Natural killer cell treated with Interleukin-12 subunit alpha and Interleukin-12 subunit beta and Interleukin-15 and Interleukin-18, amount 100 ng/mL, for 72 hours (primary cell): ENCODE results near the gene PDE1C. TPM values are rescaled to one million over a fixed set of nuclear protein-coding genes. Genes with fewer than 3 reads are reported as not detected.

Experiments used
- ATAC-seq, 2 donors: fragments of 150-1000 bp; cut with Tn5 transposase in 1 of 2; sonication (Bioruptor Pico), chemical (Tn5 transposase) in 1 of 2; 2 replicates each; pipeline ENCODE4 v1.10.0; 2021
- DNase-seq: peaks from one replicate; pipeline ENCODE4 v3.0.0; 2022; ENCODE audit warnings: low spot score
- H3K27ac Mint-ChIP-seq, 2 donors: 1 replicate in 1 of 2; 2 replicates in 1 of 2; pipeline ENCODE4 v1.8.0; 2022; ENCODE audit warnings: mixed read lengths in 2 of 2, mild to moderate bottlenecking in 1 of 2, moderate library complexity in 1 of 2
- H3K27me3 Mint-ChIP-seq, 2 donors: 1 replicate in 1 of 2; 2 replicates in 1 of 2; pipeline ENCODE4 v1.8.0; 2022; ENCODE audit warnings: mixed read lengths in 2 of 2
- H3K36me3 Mint-ChIP-seq: one replicate; pipeline ENCODE4 v1.8.0; 2022; ENCODE audit warnings: mixed read lengths
- H3K4me1 Mint-ChIP-seq, 2 donors: 1 replicate in 1 of 2; 2 replicates in 1 of 2; pipeline ENCODE4 v1.8.0; 2022; ENCODE audit warnings: low read depth in 2 of 2, mixed read lengths in 2 of 2, mild to moderate bottlenecking in 1 of 2
- H3K4me3 Mint-ChIP-seq: one replicate; pipeline ENCODE4 v1.8.0; 2022; ENCODE audit warnings: mixed read lengths
- H3K9me3 Mint-ChIP-seq: 2 replicates; pipeline ENCODE4 v1.8.0; 2022; ENCODE audit warnings: mixed read lengths
- total RNA-seq, 2 donors: library from RNA; stranded (reverse); gene quantifications; one replicate each; pipeline ENCODE4 v1.2.3, GENCODE V29; 2022

PDE1C gene
- total RNA-seq, 2 donors from 2014 or later, result 0.12 to 0.39 TPM

DNA sequence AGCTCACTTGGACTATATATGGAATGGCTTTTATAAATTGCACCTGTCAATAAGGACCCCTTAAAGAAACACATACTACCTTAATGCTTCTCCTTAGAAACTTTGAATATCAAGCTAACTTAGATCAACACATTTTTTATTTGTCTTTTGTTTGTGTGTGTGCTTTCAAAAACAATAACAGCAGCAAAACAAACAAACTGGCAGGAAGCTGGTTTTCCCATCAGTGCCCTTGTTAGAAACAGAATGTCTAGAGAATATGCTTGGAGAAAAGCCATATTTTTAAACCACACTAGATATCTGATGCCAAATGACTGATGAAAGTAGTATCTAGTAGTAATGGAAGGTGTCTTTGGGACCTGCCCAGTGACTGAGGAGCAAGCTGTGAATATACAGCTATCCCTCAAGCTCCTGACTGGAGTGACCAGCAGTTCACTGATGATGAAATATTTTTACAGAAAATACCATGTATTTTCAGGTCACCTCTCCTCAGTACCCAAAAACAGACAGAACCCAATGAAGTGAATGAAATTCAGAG lies 1.0 kb downstream of the PDE1C start:
- Mint-ChIP-seq H3K4me3 (no peak overlapping the region), H3K27ac (no peak overlapping the region), H3K4me1 (no peaks in the 10 kb centered on the region), H3K9me3 (no peaks in the 10 kb centered on the region), H3K27me3 (peaks cover 14 to 34% of the 10 kb centered on the region in 2 donors), H3K36me3 (no peaks in the 10 kb centered on the region)
- ATAC-seq (no peak), DNase-seq (no peak)

DNA sequence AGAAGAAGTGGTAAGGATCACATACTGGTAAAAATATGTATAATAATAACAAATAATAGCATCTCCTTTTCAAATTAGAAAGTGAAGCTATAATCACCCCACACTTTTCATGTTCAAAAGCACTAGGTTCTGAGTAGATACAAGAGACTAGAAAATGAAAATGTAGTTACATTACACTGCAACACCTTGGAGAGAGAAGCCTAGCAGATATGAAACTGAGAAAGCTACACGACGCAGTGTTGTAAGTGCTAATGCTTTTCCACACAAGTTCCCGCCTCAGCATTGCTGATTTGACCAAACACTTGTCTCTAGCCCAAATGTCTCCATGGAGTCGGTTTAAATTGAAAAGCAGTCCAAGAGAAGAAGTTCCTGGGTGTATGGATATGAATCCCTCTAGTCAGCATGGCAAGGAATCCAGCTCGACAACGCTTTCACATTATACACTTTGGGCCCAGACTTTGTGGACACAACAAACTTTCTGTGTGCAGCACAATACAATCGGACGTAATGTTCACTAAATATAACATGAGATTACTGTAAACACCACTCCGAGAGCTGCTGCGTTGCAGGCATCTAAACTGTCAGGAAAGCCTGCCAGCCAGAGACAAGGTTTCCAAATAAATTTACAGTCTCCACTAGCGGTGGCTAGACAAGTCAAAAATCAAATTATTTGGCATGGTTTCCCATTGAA lies 1.7 kb downstream of the PDE1C start:
- Mint-ChIP-seq H3K9me3 (no peaks in the 10 kb centered on the region), H3K36me3 (no peaks in the 10 kb centered on the region), H3K4me3 (no peak overlapping the region), H3K4me1 (no peaks in the 10 kb centered on the region), H3K27me3 (peaks cover 14 to 33% of the 10 kb centered on the region in 2 donors), H3K27ac (no peak overlapping the region)
- ATAC-seq (no peak), DNase-seq (no peak)

DNA sequence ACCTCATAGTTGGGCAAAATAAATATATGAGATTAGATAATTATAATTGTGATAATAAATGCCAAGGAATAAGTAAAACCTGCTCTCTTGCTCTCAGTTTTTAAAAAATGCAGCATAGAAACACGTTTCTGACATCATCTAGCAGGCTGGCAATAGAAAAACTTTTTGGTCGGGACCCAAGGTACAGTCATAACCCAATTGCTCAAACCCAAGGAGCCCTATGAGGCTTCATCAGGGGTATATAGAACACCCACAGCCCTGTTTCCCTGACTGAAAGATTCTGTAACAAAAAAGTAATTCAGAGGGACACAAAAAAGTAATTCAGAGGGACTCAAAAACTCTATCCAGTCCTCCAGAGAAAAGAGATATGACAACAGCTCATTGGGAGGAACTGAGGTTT lies 3.8 kb downstream of the PDE1C start:
- ATAC-seq (no peak), DNase-seq (no peak)
- Mint-ChIP-seq H3K9me3 (peaks cover 4% of the 10 kb centered on the region), H3K4me1 (no peaks in the 10 kb centered on the region), H3K36me3 (no peaks in the 10 kb centered on the region), H3K27ac (no peak overlapping the region), H3K27me3 (peaks cover 13 to 21% of the 10 kb centered on the region in 2 donors), H3K4me3 (no peak overlapping the region)

DNA sequence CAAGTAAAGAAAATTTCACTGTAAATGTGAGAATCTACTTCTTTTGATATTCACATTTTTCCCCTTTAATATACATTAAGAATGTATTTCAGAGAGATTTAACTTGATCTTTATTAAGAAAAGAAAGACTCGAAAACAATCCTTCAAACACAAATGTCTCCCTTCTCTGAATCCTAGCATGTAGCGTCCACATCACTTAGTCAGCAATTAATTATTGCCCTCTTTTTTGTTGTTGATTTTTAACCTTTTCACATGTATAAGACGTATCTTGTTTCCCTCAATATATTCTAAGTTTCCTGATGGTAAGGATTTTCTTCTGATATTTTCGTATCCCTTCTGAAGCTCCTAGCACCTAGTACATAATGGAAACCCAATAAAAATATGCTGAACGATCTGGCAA lies 6.6 kb downstream of the PDE1C start:
- ATAC-seq (no peak), DNase-seq (no peak)
- no peak overlapping the region for H3K4me3 Mint-ChIP-seq
- H3K4me1 Mint-ChIP-seq, result no peaks in the 10 kb centered on the region
- peaks cover 2 to 9% of the 10 kb centered on the region in 2 donors for H3K27me3 Mint-ChIP-seq
- H3K36me3 Mint-ChIP-seq, result no peaks in the 10 kb centered on the region
- H3K9me3 Mint-ChIP-seq, result peaks cover 4% of the 10 kb centered on the region
- no peak overlapping the region for H3K27ac Mint-ChIP-seq

DNA sequence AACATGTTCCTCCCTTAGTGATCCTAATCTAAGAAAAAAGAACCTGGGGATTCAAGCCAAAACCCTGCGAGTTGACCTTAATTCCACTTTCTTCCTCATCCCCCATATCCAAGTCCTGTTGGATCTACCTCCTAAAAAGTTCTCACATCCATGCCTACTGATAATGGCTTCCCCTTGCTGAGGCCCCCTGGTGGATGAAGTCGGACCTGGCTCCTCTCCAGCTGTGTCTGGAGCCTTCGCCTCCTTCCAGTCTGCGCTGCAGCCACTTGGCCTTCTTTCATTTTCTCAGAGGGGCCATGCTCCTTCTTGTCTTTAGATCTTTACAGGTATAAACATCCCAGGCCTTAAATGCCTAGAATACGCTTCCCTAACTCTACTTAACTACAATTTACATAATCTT lies 8.1 kb downstream of the PDE1C start:
- Mint-ChIP-seq H3K36me3 (no peaks in the 10 kb centered on the region), H3K27me3 (peaks cover 0 to 5% of the 10 kb centered on the region in 2 donors)
- DNase-seq, result no peak

DNA sequence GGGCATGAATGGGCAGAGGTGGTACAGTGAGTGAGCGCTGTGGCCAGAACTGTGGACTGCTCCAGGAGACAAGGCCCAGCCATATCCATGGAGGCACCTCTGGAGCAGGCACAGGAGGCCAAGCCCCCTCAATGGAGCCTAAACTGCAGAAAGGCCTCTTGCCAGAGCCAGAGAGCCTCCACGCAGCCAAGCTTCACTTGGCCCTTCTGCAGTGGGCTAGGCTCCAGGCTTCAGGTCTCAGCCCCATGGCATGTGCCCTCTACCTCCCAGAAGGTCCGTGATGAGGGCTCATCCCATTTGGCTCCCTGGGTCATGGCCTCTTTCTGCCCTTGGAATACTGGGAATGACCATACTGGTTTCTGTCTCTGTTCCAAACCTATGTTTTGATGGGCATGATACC lies 8.9 kb downstream of the PDE1C start:
- peak in 1 of 2 donors; percentile 24 for ATAC-seq
- Mint-ChIP-seq H3K36me3 (no peaks in the 10 kb centered on the region), H3K27me3 (peaks cover 0 to 5% of the 10 kb centered on the region in 2 donors), H3K27ac (no peak overlapping the region), H3K4me3 (no peak overlapping the region), H3K9me3 (peaks cover 4% of the 10 kb centered on the region), H3K4me1 (no peaks in the 10 kb centered on the region)
- no peak for DNase-seq

More for the DNA sequence above, 8.1 kb downstream of the PDE1C start:
- ATAC-seq, result no peak
- Mint-ChIP-seq H3K4me3 (no peak overlapping the region), H3K9me3 (peaks cover 4% of the 10 kb centered on the region), H3K4me1 (no peaks in the 10 kb centered on the region), H3K27ac (no peak overlapping the region)

DNA sequence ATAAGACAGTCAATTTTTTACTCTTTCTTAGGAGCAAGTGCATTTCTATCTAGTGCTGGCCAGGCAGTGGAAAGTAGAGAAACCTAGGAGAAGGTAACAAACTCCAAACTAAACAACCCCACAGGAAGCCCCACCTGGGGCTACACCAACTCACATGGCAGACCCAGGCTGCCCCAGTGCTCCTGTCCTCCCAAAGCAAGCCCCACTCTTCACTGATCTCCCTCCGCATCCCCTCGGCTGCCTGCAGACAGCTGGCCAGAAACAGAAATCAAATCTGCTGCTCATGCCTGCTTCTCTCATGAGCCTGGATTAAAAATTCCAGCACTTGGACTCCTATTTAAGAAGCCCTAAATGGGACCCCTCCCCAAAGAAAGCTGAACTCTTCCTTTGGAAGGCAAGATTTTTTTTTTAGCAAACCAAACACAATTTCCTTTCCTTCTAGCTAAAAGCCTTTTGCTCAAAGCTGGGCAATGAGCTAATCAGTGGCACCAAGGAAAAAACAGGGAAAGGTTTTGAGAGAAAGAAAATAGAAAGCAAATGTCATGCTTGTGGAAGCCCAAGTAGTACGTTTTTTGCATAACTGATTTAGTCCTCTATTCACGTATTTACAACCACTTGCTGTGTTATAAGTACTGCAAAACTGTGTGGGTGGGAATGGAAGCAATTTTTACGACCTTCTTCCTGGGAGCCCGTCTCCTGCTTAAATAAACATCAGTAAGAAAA lies 10.8 kb downstream of the PDE1C start:
- Mint-ChIP-seq H3K27ac (no peak overlapping the region), H3K27me3 (peaks cover 0 to 5% of the 10 kb centered on the region in 2 donors), H3K4me3 (no peak overlapping the region), H3K4me1 (no peaks in the 10 kb centered on the region), H3K36me3 (no peaks in the 10 kb centered on the region), H3K9me3 (peaks cover 4% of the 10 kb centered on the region)
- DNase-seq, result no peak
- no peak for ATAC-seq

DNA sequence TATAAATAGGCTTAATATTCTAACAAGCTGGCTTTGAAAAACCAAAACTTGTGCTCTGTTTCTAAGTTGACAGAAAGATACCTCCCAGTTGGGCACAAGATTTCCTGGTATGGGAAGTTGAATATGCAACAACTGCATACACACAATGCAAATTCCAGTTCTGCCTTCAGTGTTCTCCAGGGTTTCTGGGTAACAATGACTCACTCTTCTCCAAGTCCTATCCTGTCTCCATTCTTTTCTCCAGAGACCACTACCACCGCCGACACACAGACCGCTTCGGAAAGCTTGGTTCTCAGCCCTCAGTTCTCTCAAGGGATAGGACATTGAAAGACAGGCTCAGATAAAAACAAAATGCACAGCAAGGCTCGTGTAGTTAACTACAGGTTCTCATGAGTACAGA lies 12.2 kb downstream of the PDE1C start:
- Mint-ChIP-seq H3K4me3 (no peak overlapping the region), H3K9me3 (peaks cover 7% of the 10 kb centered on the region), H3K4me1 (no peaks in the 10 kb centered on the region), H3K27me3 (peaks cover 0 to 5% of the 10 kb centered on the region in 2 donors), H3K36me3 (no peaks in the 10 kb centered on the region), H3K27ac (no peak overlapping the region)
- ATAC-seq (no peak), DNase-seq (no peak)

DNA sequence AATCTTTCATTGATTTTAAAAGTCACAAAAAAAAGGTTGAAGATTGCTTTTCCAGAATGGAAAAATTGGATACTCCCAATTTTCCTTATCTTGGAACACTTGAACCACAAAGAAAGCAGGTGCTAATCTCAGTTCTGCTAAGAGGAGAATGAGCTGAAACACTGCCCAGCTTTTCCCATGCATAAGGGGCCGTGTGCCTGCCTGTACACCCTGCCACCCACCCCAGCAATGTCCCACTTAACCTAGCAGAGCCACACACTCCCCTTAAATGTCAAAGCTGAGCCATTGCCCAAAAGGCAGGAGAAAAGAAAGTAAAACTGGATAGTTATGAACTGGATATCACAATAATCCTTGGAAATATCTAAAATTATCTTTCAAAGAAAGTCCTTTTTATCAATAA lies 13.4 kb downstream of the PDE1C start:
- ATAC-seq, result no peak
- H3K4me1 Mint-ChIP-seq, result no peaks in the 10 kb centered on the region
- H3K4me3 Mint-ChIP-seq, result no peak overlapping the region

DNA sequence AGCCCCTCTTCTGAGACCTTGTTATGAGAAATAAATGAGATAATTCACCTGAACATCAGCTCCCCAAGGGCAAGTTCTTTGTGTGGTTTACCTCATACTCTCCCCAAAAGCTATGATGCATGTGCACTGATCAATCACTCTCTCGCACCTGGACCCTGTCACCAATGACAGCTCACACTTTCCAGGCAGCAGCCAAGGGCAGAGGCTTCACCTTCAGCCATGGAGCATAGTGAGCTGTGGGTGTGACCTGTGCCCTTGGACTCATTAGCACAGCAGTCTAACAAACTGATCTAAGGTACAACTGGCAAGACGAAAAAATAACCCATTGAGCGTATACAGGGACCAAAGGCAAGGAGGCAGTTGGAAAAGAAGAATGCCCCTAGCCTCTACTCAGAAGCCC lies 17.0 kb downstream of the PDE1C start:
- no peaks in the 10 kb centered on the region for H3K36me3 Mint-ChIP-seq
- no peak overlapping the region for H3K27ac Mint-ChIP-seq
- peaks cover 7% of the 10 kb centered on the region for H3K9me3 Mint-ChIP-seq
- no peak overlapping the region for H3K4me3 Mint-ChIP-seq
- DNase-seq (no peak), ATAC-seq (no peak)
- no peaks in the 10 kb centered on the region for H3K4me1 Mint-ChIP-seq
- peaks cover 0 to under 1% of the 10 kb centered on the region in 2 donors for H3K27me3 Mint-ChIP-seq

More for the DNA sequence above, 13.4 kb downstream of the PDE1C start:
- peaks cover 0 to 5% of the 10 kb centered on the region in 2 donors for H3K27me3 Mint-ChIP-seq
- H3K36me3 Mint-ChIP-seq, result no peaks in the 10 kb centered on the region
- no peak for DNase-seq
- H3K9me3 Mint-ChIP-seq, result peaks cover 3% of the 10 kb centered on the region
- no peak overlapping the region for H3K27ac Mint-ChIP-seq

DNA sequence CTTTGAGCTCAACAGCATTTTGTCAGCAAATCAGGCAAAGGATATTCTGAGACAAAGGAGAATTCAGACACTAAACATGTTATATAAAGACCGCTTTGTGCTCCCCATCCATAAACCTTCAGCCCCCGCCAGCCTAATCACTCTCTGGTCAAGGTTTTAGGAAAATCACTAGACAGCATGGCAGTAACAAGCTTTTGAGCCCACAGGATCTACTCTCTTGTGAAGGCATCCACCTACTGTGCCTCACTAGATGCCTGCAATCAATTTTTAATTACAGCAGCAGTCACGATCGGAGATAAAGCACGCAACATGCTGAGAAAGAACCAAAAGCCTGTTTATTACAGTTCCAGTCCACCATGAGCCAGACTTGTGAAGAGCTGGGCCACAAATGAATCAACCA lies 19.1 kb downstream of the PDE1C start:
- Mint-ChIP-seq H3K4me1 (no peaks in the 10 kb centered on the region), H3K4me3 (no peak overlapping the region), H3K27ac (no peak overlapping the region), H3K9me3 (peaks cover 7% of the 10 kb centered on the region), H3K36me3 (no peaks in the 10 kb centered on the region), H3K27me3 (peaks cover 0 to 2% of the 10 kb centered on the region in 2 donors)
- DNase-seq (no peak), ATAC-seq (no peak)

DNA sequence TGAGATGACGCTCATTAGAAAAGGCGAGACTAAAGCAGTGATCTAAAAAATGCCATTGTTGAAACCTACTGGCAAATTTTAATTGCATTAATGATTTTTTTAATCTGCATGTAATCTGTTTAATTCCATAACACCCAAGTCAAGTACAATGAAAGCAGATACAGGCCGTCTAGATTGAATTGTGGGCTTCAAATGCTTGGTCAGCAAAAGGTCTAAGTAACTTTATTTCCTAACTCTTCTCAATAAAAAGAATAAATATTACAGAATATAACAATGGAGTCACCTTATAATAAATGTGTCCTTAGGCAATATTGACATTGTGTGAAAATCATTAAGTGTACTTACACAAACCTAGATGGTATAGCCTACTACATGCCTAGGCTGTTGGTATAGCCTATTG lies 20.6 kb downstream of the PDE1C start:
- no peaks in the 10 kb centered on the region for H3K4me1 Mint-ChIP-seq
- no peak for DNase-seq

DNA sequence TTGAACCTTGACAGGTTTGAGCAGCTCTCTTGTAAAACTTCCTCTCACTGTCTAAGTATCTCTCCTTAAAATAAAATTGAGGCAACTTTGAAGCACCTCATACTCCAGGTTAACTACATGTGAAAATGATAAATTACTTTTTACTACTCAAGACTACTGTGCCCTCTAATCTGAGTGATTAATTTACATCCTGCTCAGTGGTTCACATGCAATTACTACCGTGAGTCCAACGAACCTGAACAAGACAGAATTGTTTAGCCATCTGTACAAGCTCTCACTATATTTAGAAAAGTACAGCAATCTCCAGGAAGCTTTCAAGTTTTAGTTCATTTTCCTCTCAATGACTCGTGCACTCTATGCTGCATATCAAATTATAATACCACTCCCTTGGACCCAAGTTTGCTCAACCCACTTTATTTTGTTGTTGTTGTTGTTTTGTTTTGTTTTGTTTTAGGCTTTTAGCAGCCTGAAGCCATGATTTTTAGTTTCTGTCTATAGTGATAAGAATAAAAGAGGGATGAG lies 21.2 kb downstream of the PDE1C start:
- Mint-ChIP-seq H3K36me3 (no peaks in the 10 kb centered on the region), H3K27ac (no peak overlapping the region), H3K27me3 (peaks cover 0 to 2% of the 10 kb centered on the region in 2 donors), H3K4me1 (no peaks in the 10 kb centered on the region), H3K9me3 (peaks cover 13% of the 10 kb centered on the region), H3K4me3 (no peak overlapping the region)
- DNase-seq (no peak), ATAC-seq (no peak)

More for the DNA sequence above, 20.6 kb downstream of the PDE1C start:
- H3K36me3 Mint-ChIP-seq, result no peaks in the 10 kb centered on the region
- H3K9me3 Mint-ChIP-seq, result peaks cover 7% of the 10 kb centered on the region
- no peak overlapping the region for H3K4me3 Mint-ChIP-seq
- H3K27ac Mint-ChIP-seq, result no peak overlapping the region
- peaks cover 0 to 2% of the 10 kb centered on the region in 2 donors for H3K27me3 Mint-ChIP-seq
- ATAC-seq, result no peak

DNA sequence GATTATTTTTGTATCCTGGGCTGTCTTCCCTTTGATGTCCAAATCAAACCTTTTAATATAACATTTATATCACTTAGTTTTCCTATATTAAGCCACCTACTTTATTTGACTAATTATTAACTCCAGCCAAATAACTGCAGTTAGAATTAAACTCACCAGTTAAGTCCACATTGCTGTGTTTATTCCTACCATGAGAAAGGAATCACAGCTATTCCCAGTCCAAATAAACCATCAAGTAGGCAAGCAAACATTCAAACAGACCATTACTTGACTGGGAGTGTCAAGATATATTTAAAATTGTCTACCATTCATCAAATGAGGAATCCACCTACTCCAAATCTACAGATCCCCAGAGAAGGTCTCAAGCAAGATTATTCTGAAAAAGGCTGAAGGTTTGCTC lies 22.4 kb downstream of the PDE1C start:
- DNase-seq (no peak), ATAC-seq (no peak)
- Mint-ChIP-seq H3K4me3 (no peak overlapping the region), H3K27ac (no peak overlapping the region), H3K27me3 (peaks cover 0 to 2% of the 10 kb centered on the region in 2 donors), H3K36me3 (no peaks in the 10 kb centered on the region), H3K4me1 (no peaks in the 10 kb centered on the region), H3K9me3 (peaks cover 10% of the 10 kb centered on the region)
